Neural progenitor cell (in vitro differentiated cells): ENCODE results near the gene BARX2. TPM values are rescaled to one million over a fixed set of nuclear protein-coding genes. Genes with fewer than 3 reads are reported as not detected.

ENCODE experiments used
- DNase-seq: peaks from one replicate; pipeline ENCODE4 v3.0.0-alpha.2; 2016; ENCODE audit warnings: low spot score
- H2AFZ ChIP-seq: fragments of 200-600 bp; sonication (generic); replicated peaks from 2 replicates; pipeline ENCODE4 v1.6.1; 2016; ENCODE audit warnings: antibody characterized with exemption
- H3F3A ChIP-seq: fragments of 200-600 bp; sonication (generic); 2 replicates; pipeline ENCODE4 v1.6.1; 2016; ENCODE audit warnings: antibody characterized with exemption, low read depth
- H3K27ac ChIP-seq: fragments of 200-600 bp; sonication (generic); 2 replicates; pipeline ENCODE4 v1.5.1; 2016; ENCODE audit warnings: mild to moderate bottlenecking
- H3K27me3 ChIP-seq: fragments of 200-600 bp; sonication (generic); 2 replicates; pipeline ENCODE4 v1.6.1; 2016; ENCODE audit warnings: mild to moderate bottlenecking, moderate library complexity
- H3K36me3 ChIP-seq: fragments of 200-600 bp; sonication (generic); 2 replicates; pipeline ENCODE4 v1.5.1; 2016
- H3K4me1 ChIP-seq: fragments of 200-600 bp; sonication (generic); 2 replicates; pipeline ENCODE4 v1.6.1; 2016; ENCODE audit warnings: mixed run types
- H3K4me2 ChIP-seq: fragments of 200-600 bp; sonication (generic); 2 replicates; pipeline ENCODE4 v1.6.1; 2016
- H3K4me3 ChIP-seq: fragments of 200-600 bp; sonication (generic); 2 replicates; pipeline ENCODE4 v1.5.1; 2016
- H3K79me2 ChIP-seq: fragments of 200-600 bp; sonication (generic); 2 replicates; pipeline ENCODE4 v1.6.1; 2016; ENCODE audit warnings: low read depth
- H3K9ac ChIP-seq: fragments of 200-600 bp; sonication (generic); 2 replicates; pipeline ENCODE4 v1.6.1; 2016
- H3K9me3 ChIP-seq: fragments of 200-600 bp; sonication (generic); 2 replicates; pipeline ENCODE4 v1.5.1; 2016; ENCODE audit warnings: low read depth
- H4K20me1 ChIP-seq: fragments of 200-600 bp; sonication (generic); 2 replicates; pipeline ENCODE4 v1.6.1; 2016; ENCODE audit warnings: low read depth
- H3K27ac Mint-ChIP-seq: 3 replicates; pipeline ENCODE4 v1.8.0; 2021; ENCODE audit warnings: mixed read lengths
- H3K27me3 Mint-ChIP-seq: 2 replicates; pipeline ENCODE4 v1.8.0; 2022; ENCODE audit warnings: low read depth, mild to moderate bottlenecking, inconsistent platforms, moderate library complexity, mixed read lengths; ENCODE audit not compliant: insufficient read depth
- H3K36me3 Mint-ChIP-seq: 3 replicates; pipeline ENCODE4 v1.8.0; 2021; ENCODE audit warnings: mixed read lengths
- H3K4me1 Mint-ChIP-seq: 3 replicates; pipeline ENCODE4 v1.8.0; 2021; ENCODE audit warnings: mixed read lengths
- H3K4me3 Mint-ChIP-seq: 3 replicates; pipeline ENCODE4 v1.8.0; 2021; ENCODE audit warnings: mild to moderate bottlenecking, moderate library complexity, mixed read lengths
- H3K9me3 Mint-ChIP-seq: 3 replicates; pipeline ENCODE4 v1.8.0; 2020; ENCODE audit warnings: mixed read lengths
- EZH2 ChIP-seq: fragments of 200-600 bp; sonication (generic); IDR thresholded peaks from 2 replicates; pipeline ENCODE4 v1.6.1; 2017; ENCODE audit warnings: antibody characterized with exemption, mild to moderate bottlenecking, moderate library complexity
- EZH2phosphoT487 ChIP-seq: fragments of 200-600 bp; sonication (generic); IDR thresholded peaks from 2 replicates; pipeline ENCODE4 v1.6.1; 2017; ENCODE audit warnings: antibody characterized with exemption
- total RNA-seq: library from RNA; depleted of rRNA; stranded (reverse); fragments of >200 nt; gene quantifications from 2 replicates; pipeline ENCODE4 v1.2.3, GENCODE V29; 2015; ENCODE audit warnings: low replicate concordance
- TF ChIP-seq, protein P1 (sequence below): fragments of 200-600 bp; sonication (generic); IDR thresholded peaks from 2 replicates; pipeline ENCODE4 v1.5.1; 2017; ENCODE audit warnings: antibody characterized with exemption, mild to moderate bottlenecking

Gene BARX2
- total RNA-seq, 1 donor from 2014 or later: not detected

DNA sequence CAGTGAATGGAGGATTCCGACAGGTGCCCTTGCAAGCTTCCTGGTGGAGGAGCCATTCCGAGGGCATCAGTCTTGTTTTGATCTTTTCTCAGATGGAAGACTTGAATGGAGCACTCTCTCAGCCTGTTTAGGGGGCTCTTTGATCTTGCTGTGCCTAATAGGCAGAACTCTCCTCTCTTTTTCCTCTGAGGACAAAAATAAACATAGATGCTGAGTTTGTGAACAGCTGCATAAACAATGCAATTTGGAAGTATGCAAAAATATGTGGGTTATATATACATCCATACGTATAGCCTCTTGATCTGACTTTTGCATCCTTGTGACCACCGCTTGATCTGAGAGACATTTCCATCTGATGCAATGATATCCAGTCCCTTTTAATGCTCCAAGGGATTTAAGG is 29.1 kb downstream of the BARX2 start:
- Histone ChIP-seq H4K20me1 (no peaks in the 10 kb centered on the region), H2AFZ (no peak overlapping the region), H3K4me2 (no peak overlapping the region), H3K27ac (no peak overlapping the region), H3K9ac (no peak overlapping the region), H3K27me3 (no peaks in the 10 kb centered on the region), H3K9me3 (no peaks in the 10 kb centered on the region), H3K79me2 (no peaks in the 10 kb centered on the region), H3K4me3 (no peak overlapping the region), H3K36me3 (no peaks in the 10 kb centered on the region), H3K4me1 (no peaks in the 10 kb centered on the region), H3F3A (no peaks in the 10 kb centered on the region)
- no peaks in the 10 kb centered on the region for H3K36me3 Mint-ChIP-seq
- H3K4me1 Mint-ChIP-seq: no peaks in the 10 kb centered on the region
- H3K9me3 Mint-ChIP-seq: no peaks in the 10 kb centered on the region
- no peak overlapping the region for H3K27ac Mint-ChIP-seq
- peaks cover 5% of the 10 kb centered on the region for H3K27me3 Mint-ChIP-seq
- no peak overlapping the region for H3K4me3 Mint-ChIP-seq
- DNase-seq: no peak
- TF ChIP-seq EZH2 (no peak), EZH2phosphoT487 (no peak)
- TF ChIP-seq, protein P1, sequence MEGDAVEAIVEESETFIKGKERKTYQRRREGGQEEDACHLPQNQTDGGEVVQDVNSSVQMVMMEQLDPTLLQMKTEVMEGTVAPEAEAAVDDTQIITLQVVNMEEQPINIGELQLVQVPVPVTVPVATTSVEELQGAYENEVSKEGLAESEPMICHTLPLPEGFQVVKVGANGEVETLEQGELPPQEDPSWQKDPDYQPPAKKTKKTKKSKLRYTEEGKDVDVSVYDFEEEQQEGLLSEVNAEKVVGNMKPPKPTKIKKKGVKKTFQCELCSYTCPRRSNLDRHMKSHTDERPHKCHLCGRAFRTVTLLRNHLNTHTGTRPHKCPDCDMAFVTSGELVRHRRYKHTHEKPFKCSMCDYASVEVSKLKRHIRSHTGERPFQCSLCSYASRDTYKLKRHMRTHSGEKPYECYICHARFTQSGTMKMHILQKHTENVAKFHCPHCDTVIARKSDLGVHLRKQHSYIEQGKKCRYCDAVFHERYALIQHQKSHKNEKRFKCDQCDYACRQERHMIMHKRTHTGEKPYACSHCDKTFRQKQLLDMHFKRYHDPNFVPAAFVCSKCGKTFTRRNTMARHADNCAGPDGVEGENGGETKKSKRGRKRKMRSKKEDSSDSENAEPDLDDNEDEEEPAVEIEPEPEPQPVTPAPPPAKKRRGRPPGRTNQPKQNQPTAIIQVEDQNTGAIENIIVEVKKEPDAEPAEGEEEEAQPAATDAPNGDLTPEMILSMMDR: no peak

DNA sequence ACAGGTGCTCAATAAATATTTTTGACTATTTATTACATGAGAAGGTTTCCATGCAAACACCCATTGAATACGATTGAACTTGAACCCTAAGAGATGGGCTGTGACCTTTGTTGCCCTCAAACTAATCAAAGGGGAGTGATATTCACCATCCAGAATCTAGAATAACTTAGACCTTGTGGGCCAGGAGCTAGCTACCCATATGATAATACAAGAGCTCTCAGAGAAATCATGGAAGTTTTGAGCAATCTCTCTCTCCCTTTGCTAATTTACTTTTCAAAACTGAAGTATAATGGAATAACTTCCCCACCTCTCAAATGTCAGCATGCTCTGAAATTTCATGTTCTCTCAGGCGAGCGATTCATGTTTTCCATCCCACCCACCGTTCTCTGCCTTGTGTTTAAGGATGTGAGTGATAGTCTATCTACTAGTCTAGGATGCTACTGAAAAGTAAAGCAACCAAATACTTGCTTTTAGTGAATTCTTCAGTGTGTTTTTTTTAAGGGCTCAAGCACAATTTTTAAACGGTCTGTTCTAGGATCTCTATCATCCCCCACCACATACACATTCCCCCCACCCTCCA is 33.3 kb downstream of the BARX2 start:
- Histone ChIP-seq H3K4me2 (no peak overlapping the region), H2AFZ (no peak overlapping the region), H3K9ac (no peak overlapping the region), H3K9me3 (no peaks in the 10 kb centered on the region), H3K27me3 (no peaks in the 10 kb centered on the region), H4K20me1 (no peaks in the 10 kb centered on the region), H3K36me3 (no peaks in the 10 kb centered on the region), H3K4me3 (no peak overlapping the region), H3F3A (no peaks in the 10 kb centered on the region), H3K27ac (no peak overlapping the region), H3K79me2 (no peaks in the 10 kb centered on the region), H3K4me1 (no peaks in the 10 kb centered on the region)
- H3K27me3 Mint-ChIP-seq: peaks cover 2% of the 10 kb centered on the region
- no peaks in the 10 kb centered on the region for H3K36me3 Mint-ChIP-seq
- no peak for DNase-seq
- no peak overlapping the region for H3K4me3 Mint-ChIP-seq
- TF ChIP-seq, protein P1: no peak
- TF ChIP-seq EZH2phosphoT487 (no peak), EZH2 (no peak)
- no peak overlapping the region for H3K27ac Mint-ChIP-seq
- no peaks in the 10 kb centered on the region for H3K4me1 Mint-ChIP-seq
- H3K9me3 Mint-ChIP-seq: no peaks in the 10 kb centered on the region

DNA sequence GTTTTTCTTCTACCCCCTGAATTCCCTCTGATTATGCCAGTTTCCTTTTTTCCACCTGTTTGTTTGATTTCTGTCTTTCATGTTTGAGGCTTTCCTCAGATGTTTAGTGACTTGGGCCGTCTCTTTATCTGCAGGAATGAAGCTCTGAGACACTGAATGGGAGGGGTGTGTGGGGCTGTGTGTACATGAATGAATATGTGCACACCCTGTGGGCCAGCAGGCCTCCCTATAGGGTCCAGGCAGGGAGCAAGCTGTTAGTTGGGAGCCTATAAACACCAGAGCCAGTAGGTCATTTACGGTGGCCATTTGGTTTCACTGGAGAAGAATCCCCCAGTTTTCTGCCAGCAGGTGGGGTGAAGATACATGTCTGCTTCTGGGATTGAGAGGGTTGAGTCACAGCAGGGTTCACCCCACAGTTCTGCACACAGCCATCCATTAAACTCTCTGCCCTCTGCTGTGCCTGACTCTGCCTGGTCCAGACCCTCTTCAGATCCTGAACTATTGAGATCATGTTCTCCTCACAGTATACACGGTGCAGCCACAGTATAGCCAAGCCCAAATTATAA is 34.8 kb downstream of the BARX2 start:
- Histone ChIP-seq H3K9me3 (no peaks in the 10 kb centered on the region), H3F3A (no peaks in the 10 kb centered on the region), H3K9ac (no peak overlapping the region), H3K4me2 (no peak overlapping the region), H3K27ac (no peak overlapping the region), H2AFZ (no peak overlapping the region), H3K36me3 (no peaks in the 10 kb centered on the region), H3K4me3 (no peak overlapping the region), H4K20me1 (no peaks in the 10 kb centered on the region), H3K4me1 (no peaks in the 10 kb centered on the region), H3K79me2 (no peaks in the 10 kb centered on the region), H3K27me3 (no peaks in the 10 kb centered on the region)
- no peaks in the 10 kb centered on the region for H3K9me3 Mint-ChIP-seq
- H3K27me3 Mint-ChIP-seq: peaks cover 2% of the 10 kb centered on the region
- DNase-seq: no peak
- no peak overlapping the region for H3K27ac Mint-ChIP-seq
- no peaks in the 10 kb centered on the region for H3K4me1 Mint-ChIP-seq
- H3K4me3 Mint-ChIP-seq: no peak overlapping the region
- no peaks in the 10 kb centered on the region for H3K36me3 Mint-ChIP-seq
- TF ChIP-seq, protein P1: no peak
- no peak for TF ChIP-seq EZH2
- TF ChIP-seq EZH2phosphoT487: no peak
